HG02870 (cell line): ENCODE measurements around the gene IGF1R.

Experiments
- ATAC-seq: cut with Tn5 transposase; IDR thresholded peaks from one replicate; pipeline ENCODE4 v1.9.1; 2021; ENCODE audit warnings: mild to moderate bottlenecking, moderate library complexity; ENCODE audit not compliant: unreplicated experiment

IGF1R gene

DNA sequence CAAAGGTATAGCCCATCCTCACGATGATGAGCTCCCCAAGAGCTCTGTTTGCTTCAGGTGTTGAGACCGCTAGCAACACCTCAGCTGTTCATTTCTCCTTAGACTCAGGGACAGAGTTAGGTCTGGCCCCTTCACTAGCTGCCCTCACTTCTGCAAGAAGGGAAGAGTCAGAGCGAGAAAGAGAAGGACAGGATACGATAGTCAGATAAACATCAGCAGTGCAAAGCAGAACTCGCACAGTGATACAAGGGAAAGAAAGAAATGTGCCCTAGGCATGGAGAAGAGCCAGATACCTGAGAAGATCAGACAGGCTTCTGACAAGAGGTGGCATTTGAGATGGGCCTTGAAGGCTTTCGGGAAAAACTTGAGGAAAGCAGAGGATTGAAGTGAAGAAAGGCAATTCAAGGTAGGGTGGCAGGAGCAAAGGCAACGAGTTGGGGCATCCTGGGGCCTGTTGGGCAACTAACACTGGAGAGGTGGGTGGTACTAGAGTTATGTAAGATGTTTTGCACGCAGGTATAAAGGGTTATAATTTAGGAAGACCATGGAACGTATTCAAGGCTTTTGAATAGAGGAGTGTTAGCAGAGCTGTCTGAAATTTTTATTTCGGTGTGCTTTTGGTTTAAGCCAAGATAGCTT, 253.2 kb downstream of the IGF1R start:
- ATAC-seq, result no peak

DNA sequence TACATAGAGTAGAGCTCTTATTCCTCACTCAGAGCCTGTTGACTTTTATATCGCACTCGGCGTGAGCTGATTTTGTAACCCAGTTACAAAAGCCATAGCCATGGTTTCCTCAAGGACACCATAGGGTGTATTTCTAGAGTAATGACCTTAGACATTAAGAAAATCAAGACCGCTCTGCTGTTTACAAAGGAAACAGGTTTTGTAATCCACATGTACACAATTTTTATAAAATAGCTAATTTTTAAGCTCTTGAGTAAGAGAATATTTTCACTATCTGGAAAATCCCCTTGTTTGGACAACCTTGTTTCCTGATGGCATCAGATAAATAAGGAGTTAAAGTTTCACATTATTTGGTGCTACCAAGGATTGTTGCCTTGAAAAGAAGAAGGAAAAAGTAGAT, 254.6 kb downstream of the IGF1R start:
- ATAC-seq, result no peak

DNA sequence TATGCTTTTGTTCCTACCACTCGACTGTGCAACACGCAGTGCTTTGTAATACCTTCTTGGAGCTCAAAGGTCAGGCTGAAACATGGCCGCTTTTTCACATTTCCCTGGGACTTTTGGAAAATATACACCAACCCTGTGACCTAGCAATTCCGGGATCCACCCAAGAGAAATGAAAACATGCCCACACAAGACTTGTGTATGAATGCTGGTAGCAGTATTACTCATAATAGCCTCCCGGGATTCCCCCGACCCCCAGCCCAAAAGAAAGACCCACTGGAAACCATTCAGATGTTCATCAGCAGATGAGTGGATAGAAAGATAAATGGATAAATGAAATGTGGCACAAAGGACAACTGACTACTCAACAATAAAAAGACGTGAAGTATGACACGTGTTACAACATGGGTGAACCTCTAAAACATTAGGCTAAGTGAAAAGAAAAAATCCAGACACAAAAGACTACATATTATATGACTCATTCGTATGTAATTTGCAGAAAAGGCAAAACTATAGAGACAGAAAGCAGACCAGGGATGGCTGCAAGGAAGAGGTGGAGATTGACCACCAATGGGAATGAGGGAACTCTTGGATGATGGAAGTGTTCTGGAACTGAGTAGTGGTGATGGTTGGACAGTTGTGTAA, 255.2 kb downstream of the IGF1R start:
- ATAC-seq, result no peak

DNA sequence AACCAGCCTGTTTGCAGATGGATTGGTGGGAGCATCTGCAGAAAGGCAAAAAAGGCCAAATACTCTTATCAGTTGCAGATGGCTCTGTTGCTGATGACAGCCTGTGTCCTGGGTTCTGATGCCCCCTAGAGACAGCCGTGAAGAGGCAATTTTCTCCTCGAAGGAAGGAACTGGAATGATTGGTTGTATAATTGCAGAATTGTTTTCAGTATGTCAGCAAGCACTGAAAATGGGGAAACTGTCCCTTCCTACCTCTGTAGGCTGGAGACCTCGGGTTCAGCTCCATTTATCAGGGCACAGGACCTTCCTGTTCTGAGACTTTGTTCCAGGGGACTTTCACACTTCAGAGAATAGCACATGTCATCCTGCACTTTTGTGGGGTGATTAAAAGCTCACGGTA, 256.2 kb downstream of the IGF1R start:
- no peak for ATAC-seq

DNA sequence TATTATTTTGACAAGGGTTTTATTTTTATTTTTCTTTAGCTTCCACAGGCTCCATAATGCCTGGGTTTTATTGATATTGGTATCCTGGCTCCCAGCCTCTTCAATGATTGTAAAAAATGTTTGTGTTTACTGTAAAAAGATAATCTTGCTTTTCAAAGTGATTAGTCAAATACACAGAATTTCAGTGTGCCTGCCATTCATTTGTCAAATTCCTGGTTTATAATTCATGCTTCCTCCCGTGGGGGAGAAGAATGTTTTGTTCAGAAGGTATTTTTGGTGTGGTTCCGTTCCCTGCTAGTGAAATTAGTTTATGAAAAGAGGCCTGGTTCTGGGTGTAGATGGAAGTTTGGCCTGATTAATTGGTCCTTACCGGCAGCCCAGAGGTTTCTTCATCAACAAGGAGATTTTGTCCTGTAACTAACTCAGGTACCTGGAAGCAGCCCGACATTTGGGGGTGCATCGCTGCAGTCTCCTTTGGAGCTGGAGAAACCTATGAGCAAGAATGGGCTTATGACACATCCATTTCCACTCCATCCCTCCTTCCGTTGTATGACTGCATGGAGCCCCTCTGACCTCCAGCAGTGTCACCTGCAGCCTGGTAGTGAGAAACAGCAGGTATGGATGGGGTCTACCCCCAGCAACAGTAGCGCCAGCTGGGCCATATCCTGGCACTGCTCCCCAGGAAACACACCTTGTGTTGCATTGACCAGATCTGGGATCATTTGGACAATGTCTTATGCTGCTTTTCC, 257.8 kb downstream of the IGF1R start:
- no peak for ATAC-seq

DNA sequence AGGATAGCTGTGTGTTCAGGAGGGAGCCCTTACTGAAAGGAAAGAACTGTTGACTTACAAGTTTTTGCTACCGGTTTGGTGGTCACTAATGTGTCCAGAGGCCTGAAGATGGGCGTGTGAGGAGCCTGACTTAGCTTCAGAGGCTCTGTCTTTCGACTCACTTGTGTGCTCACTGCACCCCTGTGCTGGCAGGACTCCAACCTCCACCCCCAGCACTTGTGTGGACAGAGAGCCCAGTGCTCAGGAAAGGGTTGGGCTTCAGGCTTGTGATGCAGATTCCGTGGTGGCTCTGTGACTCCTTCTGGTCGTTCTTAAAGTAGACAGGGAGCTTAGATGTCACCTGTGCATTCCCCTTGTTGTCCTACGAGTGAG, 258.4 kb downstream of the IGF1R start:
- no peak for ATAC-seq

DNA sequence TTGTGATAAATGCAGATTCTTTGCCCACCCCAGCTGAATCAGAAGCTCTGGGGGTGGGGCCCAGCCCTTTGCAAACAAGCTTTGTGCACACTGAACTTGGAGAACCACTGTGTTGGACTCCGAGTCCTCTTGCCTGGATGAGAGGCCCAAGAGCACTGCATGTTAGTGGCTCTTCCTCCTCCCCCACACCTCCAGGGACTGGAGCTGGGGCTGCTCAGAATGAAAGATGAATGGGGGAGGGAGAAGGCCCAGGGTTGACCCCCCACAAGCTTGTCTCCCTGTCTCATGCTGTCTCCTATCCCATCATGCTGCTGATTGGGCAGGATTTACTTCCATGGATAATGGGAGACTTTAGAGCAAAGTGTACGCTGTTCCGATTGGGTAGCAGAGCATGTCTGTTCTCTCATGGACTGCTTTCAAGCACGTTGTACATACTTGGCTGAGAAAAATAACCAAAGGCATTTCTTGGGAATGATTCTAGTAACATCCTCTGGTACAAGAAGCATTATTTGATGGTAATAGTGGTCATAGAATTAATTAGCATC, 259.7 kb downstream of the IGF1R start:
- no peak for ATAC-seq

DNA sequence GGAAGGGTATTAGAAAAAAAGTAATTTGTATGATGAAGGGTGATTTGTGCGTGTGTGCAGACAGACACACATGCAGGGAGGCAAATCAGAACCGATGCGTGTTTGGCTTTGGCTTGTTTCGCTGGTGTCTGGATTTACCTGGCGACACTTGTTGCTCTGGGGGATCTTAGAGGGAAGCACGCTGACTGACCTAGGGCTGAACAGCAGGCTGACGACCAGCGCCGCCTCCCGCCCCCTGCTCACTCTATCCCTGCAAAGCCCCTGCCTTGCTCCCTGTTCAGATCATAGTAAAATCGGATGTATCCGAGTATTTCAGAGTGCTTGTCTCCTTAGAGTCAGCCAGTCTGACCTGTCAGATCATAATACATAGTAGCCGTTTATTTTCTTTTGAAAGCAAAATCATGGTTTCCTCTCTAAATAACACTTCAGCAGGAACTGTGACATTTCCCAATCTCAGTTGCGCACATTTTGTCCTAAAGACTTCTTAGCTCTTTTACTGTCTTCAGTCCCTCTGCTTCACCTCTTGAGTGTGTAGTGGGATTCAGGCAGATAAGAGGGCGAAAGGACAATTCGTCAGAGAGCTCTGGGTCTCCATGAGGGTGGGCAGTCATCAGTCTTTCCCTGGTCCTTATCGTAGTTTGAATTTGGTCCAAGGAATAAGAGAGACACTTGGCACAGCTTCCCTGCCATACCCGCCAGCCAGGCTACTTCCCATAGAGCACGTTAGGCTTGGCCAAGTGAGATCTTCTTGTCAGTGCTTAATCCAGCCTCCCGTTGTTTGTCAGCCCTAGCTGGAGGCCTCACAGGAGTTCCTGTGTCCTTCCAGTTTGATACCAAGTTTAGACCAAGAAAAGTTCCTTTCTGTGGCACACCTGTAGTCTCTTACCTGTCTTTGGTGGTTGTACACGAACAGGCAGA, 261.9 kb downstream of the IGF1R start:
- no peak for ATAC-seq

DNA sequence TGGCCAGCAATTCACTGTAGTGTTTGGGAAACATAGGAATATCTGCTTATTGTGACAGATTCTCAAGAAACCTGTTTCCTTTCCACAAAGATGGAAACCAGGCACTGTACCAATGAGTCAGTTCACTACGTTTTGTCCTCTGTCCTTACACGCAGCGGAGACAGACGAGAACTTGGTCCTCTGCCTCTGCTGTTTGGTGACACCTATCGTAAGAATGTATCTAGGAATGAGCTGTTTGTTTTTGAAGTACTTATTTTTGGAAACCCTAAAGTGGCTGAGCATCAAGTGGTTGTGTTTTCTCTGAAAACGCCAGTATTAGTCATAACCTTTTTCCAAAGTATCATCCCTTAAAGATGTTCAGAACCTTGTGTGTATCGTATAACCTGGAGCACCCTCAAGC, 266.3 kb downstream of the IGF1R start:
- no peak for ATAC-seq

DNA sequence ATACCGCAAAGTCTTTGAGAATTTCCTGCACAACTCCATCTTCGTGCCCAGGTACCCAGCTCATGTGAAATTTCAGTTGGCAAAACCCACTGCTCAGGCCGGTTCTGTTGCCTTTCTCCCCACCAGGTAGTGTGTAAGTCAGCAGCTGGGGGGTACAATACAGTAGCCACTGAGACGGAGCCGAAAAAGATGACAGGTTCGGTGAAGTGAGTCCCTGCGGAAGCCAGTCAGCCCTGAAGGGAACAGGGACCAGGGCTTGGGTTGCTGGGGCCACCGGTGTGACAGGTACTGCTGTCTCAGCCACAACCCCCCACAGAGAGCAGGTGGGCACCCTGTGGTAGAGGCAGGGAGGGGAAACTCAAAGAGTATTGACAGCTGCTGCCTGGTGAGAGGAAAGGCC, 268.5 kb downstream of the IGF1R start:
- no peak for ATAC-seq

DNA sequence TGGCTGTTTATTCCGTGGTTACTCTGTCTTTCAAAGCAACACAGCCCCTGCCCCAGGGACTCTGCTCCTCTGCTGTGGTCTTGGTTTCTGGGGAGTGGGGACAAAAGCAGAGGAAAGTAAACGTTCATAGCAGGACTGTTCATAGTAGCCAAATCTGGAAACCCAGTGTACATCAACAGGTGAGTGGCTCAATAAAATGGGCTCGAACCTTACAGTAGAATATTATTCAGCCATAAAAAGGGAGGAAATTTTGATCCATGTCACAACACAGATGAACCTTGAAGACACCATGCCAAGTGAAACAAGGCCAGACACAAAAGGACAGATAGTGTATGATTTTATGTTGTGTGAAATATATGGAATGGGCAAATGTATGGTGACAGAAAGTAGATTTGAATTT, 269.1 kb downstream of the IGF1R start:
- no peak for ATAC-seq

DNA sequence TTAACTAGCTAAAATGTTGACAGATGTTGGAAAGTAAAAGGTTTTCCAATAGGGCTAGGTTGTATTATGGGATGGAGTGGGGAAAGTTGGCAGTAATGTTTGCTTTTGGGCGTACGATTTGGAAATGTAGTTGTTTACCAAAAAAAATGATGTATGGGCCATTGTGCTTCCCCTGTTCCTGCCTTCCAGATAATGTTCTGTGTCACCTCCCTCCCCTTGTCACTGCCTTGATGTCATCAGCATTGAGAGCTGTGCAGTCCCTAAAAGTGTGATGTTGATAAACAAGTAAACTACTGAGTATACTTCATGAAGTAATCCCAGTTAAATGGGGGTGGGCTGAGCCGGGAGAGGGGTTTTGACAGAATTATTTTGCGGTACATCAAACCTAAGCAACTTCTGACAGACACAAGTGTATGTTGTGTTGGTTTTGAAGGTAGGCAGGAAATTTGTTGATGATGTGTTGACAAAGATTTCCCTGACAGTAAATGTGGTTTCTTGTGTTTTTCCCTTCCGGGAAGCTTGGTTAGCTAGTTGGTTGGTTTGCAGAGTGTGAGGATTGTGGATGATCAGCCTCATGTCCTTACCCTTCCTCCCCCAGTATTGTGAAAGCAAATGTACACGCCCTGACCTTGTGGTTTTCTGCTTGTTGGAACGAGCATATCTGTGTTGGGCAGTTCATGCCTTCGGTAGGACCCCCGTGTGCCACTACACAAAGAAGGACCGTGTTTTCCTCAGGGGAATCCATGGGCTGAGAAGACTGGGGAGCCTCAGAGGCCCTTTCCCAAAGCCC, 271.9 kb downstream of the IGF1R start:
- ATAC-seq, result no peak

DNA sequence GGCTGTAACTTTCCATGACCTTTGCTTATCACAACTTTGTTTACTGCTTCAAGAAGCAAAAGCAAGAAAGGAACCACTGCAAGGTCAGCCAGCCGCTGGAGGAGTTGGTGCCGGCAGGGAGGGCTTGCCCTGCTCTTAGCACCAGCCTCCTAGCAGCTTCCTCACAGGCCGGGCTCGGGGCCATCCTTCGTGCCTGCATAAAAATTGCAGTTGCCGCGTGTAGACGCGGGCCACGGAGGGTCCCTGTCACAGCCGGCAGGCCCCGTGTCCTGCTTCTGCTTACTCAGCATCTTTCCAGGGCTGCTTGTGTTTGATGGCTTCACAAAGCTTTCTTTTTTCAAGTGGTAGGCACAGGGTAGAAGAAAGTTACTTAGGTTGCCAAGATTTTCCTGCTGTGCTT, 274.8 kb downstream of the IGF1R start:
- no peak for ATAC-seq

DNA sequence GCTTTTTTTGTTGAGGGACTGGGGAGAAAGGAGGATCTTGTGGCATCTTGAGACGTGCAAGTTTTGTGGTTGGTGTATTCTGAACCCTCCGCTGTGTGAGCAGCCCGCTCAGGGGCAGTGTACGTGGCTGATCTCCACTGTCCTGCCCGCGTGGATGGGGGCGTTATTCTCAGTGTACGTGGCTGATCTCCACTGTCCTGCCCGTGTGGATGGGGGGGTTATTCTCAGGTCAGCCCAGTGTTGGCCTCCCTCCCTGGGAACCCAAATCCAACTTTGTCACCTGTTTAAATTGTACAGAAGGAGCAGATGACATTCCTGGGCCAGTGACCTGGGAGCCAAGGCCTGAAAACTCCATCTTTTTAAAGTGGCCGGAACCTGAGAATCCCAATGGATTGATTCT, 275.2 kb downstream of the IGF1R start:
- ATAC-seq, result no peak

DNA sequence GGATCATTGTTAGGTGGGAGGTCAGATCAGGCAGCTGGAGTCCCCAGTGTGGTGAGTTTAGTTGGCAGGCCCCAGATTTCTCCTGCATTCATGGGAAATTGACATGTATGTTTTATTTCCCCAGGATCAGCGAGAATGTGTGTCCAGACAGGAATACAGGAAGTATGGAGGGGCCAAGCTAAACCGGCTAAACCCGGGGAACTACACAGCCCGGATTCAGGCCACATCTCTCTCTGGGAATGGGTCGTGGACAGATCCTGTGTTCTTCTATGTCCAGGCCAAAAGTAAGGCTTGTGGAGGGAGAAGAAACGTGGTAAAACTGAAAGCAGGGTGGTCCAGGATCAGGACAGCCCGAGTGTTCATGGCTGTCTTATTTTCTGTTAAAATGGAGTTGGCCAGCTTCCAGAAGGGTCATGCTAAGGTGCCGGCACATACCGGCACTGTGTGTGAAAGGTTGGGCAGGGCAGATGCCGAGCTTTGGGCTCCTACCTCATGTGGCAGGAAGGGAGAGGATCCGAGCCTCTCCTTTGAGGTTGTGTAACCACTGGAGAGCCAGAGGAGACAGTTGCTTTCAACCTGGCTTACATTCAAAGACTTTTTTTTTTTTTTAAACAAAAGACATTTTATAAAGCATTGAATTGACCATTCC, 276.2 kb downstream of the IGF1R start:
- ATAC-seq, result no peak

DNA sequence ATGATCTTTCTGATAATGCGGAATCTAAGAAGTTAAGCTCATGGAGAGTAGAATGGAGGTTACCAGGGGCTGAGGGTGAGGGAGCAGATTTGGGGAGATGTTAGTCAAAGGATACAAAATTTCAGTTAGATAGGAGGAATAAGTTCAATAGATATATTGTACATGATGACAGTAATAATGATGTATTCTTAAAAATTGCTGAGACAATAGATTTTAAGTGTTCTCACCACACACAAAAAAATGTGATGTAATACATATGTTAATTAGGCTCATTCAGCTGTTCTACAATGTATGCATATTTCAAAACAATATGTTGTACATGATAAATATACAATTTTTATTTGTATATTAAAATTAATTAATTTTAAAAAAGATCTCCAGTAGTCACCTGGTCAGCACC, 277.9 kb downstream of the IGF1R start:
- ATAC-seq, result no peak

DNA sequence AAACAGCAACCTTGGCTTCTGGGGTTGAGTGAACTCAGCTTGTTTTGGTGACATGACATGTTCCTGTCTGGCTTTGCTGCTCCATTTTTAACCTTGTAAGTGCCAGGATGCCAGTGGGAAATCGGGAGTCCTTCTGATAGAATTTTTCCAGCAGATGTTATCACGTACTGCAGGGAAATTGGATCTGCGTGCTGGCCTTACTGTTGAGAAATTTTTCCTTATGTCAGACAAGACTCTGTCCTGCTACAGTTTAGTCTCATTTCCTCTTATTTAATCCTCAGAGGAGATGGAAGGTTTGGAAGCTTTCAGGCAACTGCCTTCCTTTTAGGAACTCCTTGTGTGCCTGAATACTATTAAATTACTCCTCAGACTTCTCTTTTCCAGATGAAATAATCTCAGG, 278.7 kb downstream of the IGF1R start:
- no peak for ATAC-seq

DNA sequence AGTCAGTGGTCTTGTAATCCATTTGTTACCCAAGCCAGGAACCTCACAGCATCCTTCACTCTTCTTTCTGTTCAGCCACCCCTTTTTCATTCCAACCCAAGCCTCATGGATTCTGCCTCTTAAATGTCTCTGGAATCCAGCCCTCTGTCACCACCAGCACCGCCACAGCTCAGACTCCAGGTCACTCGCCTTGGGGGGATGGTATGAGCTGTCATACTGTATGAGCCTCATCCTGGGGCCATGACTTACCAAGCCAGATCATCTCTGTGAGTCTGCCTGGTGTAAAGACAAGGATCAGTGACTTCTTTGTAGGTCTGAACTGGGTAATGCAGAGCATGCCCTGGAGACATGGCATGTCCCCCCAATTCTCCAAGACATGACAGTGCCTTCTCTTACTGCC, 279.7 kb downstream of the IGF1R start:
- no peak for ATAC-seq

DNA sequence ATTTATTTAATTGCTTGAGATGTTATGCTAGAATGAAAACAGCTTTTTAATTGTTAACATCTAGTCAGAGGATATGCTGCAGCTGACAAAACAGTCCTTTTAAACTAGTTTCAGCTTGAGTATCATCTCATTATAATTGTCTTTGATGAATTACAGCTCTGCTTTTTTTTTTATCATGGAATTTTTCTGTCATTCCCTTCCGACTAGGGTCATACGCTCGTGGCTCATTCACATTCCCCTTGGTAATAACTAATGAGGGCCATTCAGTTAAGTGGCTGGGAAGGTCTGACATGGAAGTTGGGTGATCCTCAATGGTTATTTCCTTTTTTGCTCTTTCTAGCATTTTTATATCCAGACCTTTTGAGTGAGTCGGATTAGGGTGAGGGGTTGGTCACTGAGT, 282.2 kb downstream of the IGF1R start:
- ATAC-seq, result no peak

DNA sequence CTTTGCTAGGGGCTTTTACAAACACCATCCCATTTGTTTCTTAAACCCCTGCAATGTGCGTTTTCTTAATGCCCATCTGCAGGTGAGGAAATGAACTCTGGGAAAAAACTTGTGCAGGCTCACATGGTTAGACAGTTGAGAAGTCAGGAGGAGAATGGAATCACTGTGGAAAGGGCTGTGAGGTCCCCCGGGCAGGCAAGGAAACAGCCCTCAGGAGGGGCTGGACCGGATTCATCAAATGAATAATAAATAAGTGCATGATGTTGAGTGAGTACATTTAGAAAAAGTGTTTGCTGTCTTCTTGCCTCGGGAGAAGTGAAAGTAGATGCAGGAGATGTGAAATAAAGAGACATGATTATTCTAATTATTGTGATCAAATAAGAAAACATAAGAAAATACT, 282.7 kb downstream of the IGF1R start:
- no peak for ATAC-seq
